Body of pancreas (tissue), 4 donors: ENCODE results near the gene SNX25.
"Not testable (repeated sequence)": the region's sequence is repeated elsewhere in the genome, so short reads cannot be mapped to it uniquely, and the experiment has no call there.

Experiments used
- POLR2A ChIP-seq, 3 donors: fragments of 450-650 bp; IDR thresholded peaks; one replicate each; pipeline ENCODE4 v1.6.1; 2016; ENCODE audit warnings: antibody characterized with exemption in 3 of 3, mild to moderate bottlenecking in 2 of 3
- TF ChIP-seq, protein P1 (sequence below), 7 experiments: fragments of 450-650 bp in 4 of 7; fragments of 200-600 bp in 3 of 7; sonication (generic) in 3 of 7; IDR thresholded peaks; one replicate each; pipeline ENCODE4 v1.5.1; 2016 to 2019; ENCODE audit warnings: antibody characterized with exemption in 7 of 7

DNA sequence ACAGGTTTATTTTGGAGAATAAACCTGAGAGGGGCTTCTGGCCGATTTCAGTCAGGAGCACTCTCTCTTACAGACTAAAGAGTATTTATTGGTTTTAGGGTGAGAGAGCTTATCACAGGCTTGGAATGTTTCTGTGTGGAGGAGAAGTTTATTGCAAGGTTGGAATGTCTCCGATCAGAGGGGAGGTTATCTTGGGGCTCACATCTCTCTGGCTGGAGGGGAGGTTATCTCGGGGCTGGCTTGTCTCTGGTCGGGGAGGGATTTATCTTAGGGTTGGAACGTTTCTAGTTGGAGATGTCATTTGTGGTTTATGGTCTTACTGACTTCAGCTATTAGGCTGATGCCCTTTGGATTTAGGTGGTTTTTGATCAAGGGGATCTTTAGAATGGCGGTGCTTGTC, 115.0 kb downstream of the SNX25 start:
- TF ChIP-seq, protein P1, sequence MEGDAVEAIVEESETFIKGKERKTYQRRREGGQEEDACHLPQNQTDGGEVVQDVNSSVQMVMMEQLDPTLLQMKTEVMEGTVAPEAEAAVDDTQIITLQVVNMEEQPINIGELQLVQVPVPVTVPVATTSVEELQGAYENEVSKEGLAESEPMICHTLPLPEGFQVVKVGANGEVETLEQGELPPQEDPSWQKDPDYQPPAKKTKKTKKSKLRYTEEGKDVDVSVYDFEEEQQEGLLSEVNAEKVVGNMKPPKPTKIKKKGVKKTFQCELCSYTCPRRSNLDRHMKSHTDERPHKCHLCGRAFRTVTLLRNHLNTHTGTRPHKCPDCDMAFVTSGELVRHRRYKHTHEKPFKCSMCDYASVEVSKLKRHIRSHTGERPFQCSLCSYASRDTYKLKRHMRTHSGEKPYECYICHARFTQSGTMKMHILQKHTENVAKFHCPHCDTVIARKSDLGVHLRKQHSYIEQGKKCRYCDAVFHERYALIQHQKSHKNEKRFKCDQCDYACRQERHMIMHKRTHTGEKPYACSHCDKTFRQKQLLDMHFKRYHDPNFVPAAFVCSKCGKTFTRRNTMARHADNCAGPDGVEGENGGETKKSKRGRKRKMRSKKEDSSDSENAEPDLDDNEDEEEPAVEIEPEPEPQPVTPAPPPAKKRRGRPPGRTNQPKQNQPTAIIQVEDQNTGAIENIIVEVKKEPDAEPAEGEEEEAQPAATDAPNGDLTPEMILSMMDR (IDR thresholded peaks at IDR 0.05) = not testable (repeated sequence)
- not testable (repeated sequence) for TF ChIP-seq POLR2A (IDR thresholded peaks at IDR 0.05)
